Fibroblast of mammary gland (primary cell): ENCODE results near the gene PRR29.
"Not testable (repeated sequence)": the region's sequence is repeated elsewhere in the genome, so short reads cannot be mapped to it uniquely, and the experiment has no call there.

ENCODE experiments used
- DNase-seq: peaks from one replicate; pipeline ENCODE4 v3.0.0-alpha.2; 2010; ENCODE audit warnings: low read depth
- H3K4me3 ChIP-seq: 2 replicates; pipeline ENCODE4 v1.5.1; 2011; ENCODE audit warnings: low read depth, mild to moderate bottlenecking, low read length, moderate library complexity; ENCODE audit not compliant: control insufficient read depth
- TF ChIP-seq, protein P1 (sequence below): conservative IDR thresholded peaks from 2 replicates; pipeline ENCODE4 v1.5.1; 2011; ENCODE audit warnings: low read depth, low read length, inconsistent platforms; ENCODE audit not compliant: control insufficient read depth, insufficient read depth

PRR29 gene

GRCh38 chr17:63974594-63975192 lies 23.5 kb upstream of the PRR29 start:
- peak; percentile 60 for DNase-seq
- TF ChIP-seq, protein P1, sequence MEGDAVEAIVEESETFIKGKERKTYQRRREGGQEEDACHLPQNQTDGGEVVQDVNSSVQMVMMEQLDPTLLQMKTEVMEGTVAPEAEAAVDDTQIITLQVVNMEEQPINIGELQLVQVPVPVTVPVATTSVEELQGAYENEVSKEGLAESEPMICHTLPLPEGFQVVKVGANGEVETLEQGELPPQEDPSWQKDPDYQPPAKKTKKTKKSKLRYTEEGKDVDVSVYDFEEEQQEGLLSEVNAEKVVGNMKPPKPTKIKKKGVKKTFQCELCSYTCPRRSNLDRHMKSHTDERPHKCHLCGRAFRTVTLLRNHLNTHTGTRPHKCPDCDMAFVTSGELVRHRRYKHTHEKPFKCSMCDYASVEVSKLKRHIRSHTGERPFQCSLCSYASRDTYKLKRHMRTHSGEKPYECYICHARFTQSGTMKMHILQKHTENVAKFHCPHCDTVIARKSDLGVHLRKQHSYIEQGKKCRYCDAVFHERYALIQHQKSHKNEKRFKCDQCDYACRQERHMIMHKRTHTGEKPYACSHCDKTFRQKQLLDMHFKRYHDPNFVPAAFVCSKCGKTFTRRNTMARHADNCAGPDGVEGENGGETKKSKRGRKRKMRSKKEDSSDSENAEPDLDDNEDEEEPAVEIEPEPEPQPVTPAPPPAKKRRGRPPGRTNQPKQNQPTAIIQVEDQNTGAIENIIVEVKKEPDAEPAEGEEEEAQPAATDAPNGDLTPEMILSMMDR, result no peak
- no peak overlapping the region for H3K4me3 ChIP-seq

GRCh38 chr17:63975541-63976092 lies 22.5 kb upstream of the PRR29 start:
- no peak overlapping the region for H3K4me3 ChIP-seq
- no peak for DNase-seq
- TF ChIP-seq, protein P1, result no peak

DNA sequence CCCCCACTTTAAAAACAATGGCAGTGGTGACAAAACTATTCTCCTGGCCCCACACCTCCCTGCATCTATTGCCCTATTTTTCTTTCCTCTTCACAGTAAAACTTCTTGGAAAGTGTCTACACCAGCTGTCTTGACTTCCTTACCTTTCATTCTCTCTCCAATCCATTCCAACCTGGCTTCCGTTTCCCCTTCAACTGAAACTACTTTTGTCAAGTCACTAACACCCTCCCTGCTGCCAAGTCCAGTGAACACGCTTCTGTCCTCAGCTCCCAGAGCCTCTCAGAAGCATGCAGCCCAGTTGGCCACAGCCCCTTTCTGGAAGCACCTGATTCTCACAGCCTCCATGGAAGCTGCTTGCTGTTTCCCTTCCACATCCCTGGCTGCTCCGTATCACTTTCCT lies 21.4 kb upstream of the PRR29 start:
- TF ChIP-seq, protein P1, result no peak
- no peak for DNase-seq
- no peak overlapping the region for H3K4me3 ChIP-seq

DNA sequence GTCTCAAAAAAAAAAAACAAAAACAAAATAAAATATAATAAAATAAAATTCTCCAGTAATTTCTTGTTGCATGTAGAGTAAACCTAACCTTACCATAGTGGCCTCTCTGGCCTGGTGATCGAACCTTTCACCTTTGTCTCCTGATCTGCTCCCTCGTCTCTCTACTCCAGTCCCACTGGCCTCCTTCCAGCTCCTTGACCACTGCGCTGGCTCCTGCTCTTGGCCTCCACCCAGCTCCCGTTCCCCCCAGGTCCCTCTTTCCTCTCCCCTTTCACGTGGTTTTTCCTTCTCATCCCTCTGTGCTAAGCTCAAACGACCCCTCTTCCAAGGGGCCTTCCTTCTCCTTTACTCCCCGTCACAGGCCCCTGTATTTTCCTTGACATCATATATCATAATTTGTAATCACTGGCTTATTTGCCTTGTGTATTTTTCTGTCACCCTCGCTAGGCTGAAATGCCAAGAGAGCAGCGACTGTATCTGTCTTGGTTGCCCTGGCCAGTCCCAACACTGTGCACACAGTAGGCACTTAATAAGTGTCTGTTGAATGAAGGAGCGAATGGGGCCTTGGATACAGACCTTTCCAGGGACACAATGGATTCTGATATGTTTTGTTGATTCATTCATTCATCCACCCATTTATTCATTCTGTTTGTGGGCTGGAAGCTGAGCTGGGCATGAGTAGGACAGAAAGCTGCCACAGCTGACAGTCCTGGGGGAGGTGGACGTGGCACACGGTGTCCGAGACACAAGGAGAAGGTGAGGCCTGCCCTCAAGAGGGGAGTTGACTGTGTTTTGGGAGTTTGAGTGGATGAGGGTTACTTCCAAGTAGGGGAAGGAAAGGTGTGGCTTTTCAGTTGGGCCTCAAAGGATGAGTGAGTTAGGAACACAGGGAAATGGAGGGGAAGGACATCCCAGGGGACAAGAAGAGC lies 19.6 kb upstream of the PRR29 start:
- TF ChIP-seq, protein P1, result no peak
- no peak overlapping the region for H3K4me3 ChIP-seq
- DNase-seq, result no peak

- DNase-seq, H3K4me3 ChIP-seq: not testable (repeated sequence)
Observed at GRCh38 chr17:63982641-63983040, 15.5 kb upstream of the PRR29 start.

DNA sequence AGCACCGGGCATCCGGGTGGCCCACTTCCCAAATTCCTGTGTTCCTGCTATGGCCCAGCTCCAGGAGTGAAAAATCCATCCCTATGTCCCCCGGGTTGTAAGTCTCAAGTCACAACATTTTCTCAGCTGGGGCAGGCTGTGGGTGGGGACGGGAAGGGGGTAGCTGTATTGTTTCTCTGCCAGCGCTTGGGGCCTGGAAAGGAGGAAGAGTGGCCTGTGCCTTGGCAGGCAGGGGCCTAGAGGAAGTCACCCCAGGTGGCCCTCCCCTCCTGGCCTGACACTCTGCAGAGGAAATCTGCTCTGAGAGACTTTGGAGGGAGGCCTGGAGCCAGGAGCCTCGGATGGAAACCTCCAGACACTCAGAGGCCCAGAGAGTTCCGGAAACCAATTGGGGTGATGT lies 14.8 kb upstream of the PRR29 start:
- H3K4me3 ChIP-seq, result no peak overlapping the region
- no peak for DNase-seq
- TF ChIP-seq, protein P1, result no peak

- DNase-seq, result peak; percentile 61
- TF ChIP-seq, protein P1, result no peak
- no peak overlapping the region for H3K4me3 ChIP-seq
Observed at GRCh38 chr17:63984236-63984635, 13.9 kb upstream of the PRR29 start.
